Measurements from ENCODE around the gene CCDC85C. TPM values are rescaled to one million over a fixed set of nuclear protein-coding genes. Genes with fewer than 3 reads are reported as not detected.

The CCDC85C gene
- total and polyA plus RNA-seq, 2 of the 8 experiments (the other 6 are each of a cell fraction or from before 2014, with no cell fraction given), result 16.8 to 35.8 TPM

- peaks cover 11 to 51% (median 37%) of the 10 kb centered on the region in 4 experiments for H3K4me1 ChIP-seq (replicated peaks in 1 of 4; ENCODE audit: control insufficient read depth in 3 of 4, insufficient read depth in 4 of 4, low read length in 3 of 4)
- H2BK120ac ChIP-seq (replicated peaks; ENCODE audit: low read depth, low read length), result no peak overlapping the region
- peaks cover 0 to 3% of the 10 kb centered on the region in 2 experiments; a peak in 1 of 4 replicates for H3K79me2 ChIP-seq (ENCODE audit: control insufficient read depth in 1 of 2, insufficient read depth in 2 of 2, low read length in 2 of 2)
- no peaks in the 10 kb centered on the region for H3K9me3 ChIP-seq (ENCODE audit: insufficient read depth in 2 of 2, low read depth in 1 of 2, low read length in 1 of 2)
- H2AK5ac ChIP-seq (ENCODE audit: low read depth, low read length), result peak overlapping the region; percentile 48; the same call in 1 of the 2 replicates
- ChIA-PET POLR2A (ENCODE audit: partially characterized antibody) (interaction anchor here (0.7 to 1.4 kb wide), 5 partner anchors 9 to 79 kb away, joined by 3 to 5 read pairs (median 3); partner anchors contain the start of genes CCDC85C, CCNK and SETD3), CTCF (ENCODE audit: partially characterized antibody) (interaction anchor here (0.7 to 6.5 kb wide), 29 partner anchors 12 to 163 kb away, joined by 3 to 40 read pairs (median 4); partner anchors contain the start of genes CCNK and SETD3)
- no peak overlapping the region for H3K56ac ChIP-seq (replicated peaks; ENCODE audit: insufficient read length, low read depth, low read length)
- no peak overlapping the region for H2AFZ ChIP-seq (ENCODE audit: low read length)
- H3K4ac ChIP-seq (replicated peaks; ENCODE audit: insufficient read length, low read depth, low read length), result no peak overlapping the region
- 65% methylated on average over 17 of the region's 17 CpGs; no CpG with 5 or more reads in 1 of the 2 experiments for WGBS, 2 experiments (ENCODE audit: extremely low coverage in 1 of 2, insufficient coverage in 1 of 2, insufficient read length in 1 of 2, insufficient replicate concordance in 2 of 2, low coverage in 1 of 2, low lambda C conversion rate in 2 of 2, missing lambda C conversion rate in 1 of 2)
- H2BK15ac ChIP-seq (ENCODE audit: low read length), result no peak overlapping the region
- no peak overlapping the region for H4K8ac ChIP-seq (ENCODE audit: extremely low read depth, insufficient read depth, low read length)
- peak overlapping the region; percentile 30 to 31; a peak in 1 of 4 replicates for H3K4me2 ChIP-seq (ENCODE audit: insufficient read depth in 1 of 2, low read depth in 2 of 2, low read length in 2 of 2)
- H4K91ac ChIP-seq (replicated peaks; ENCODE audit: insufficient read length, low read length), result no peak overlapping the region
- H3K18ac ChIP-seq (ENCODE audit: extremely low read depth, low read length), result peak overlapping the region; percentile 19; the same call in 1 of the 2 replicates
- H2BK20ac ChIP-seq (ENCODE audit: low read length), result 0 out of 2 replicates have a peak overlapping the region, but pooled peaks have one; percentile 48
- H2BK5ac ChIP-seq (ENCODE audit: low read depth, low read length), result no peak overlapping the region
- H3K4me3 ChIP-seq (ENCODE audit: extremely low read depth in 1 of 4, insufficient read depth in 2 of 4, low read depth in 3 of 4, low read length in 4 of 4), result no peak overlapping the region
- TF ChIP-seq FOSL1 (IDR thresholded peaks at IDR 0.05; ENCODE audit: insufficient read depth, low read depth, low read length), result no peak
- TF ChIP-seq CTCF (IDR thresholded peaks at IDR 0.05; ENCODE audit: control extremely low read depth in 1 of 3, insufficient read depth in 1 of 3, low read depth in 1 of 3, low read length in 3 of 3), result peak in 2 of 3 experiments; percentile 15 to 51; a peak in 2 of 4 replicates
- peak; percentile 38 to 54 for TF ChIP-seq RAD21 (IDR thresholded peaks at IDR 0.05 in 1 of 2, conservative IDR thresholded peaks at IDR 0.05 in 1 of 2; ENCODE audit: low read depth in 2 of 2, low read length in 2 of 2)
- H3K36me3 ChIP-seq (ENCODE audit: control insufficient read depth in 2 of 4, insufficient read depth in 4 of 4, low read length in 3 of 4), result no peaks in the 10 kb centered on the region
- peaks cover 16% of the 10 kb centered on the region for H3K79me1 ChIP-seq (ENCODE audit: low read depth, low read length)
- FAIRE-seq (no peak), DNase-seq (ENCODE audit: low read depth in 1 of 2, low spot score in 2 of 2) (no peak)
- no peak overlapping the region for H3K23ac ChIP-seq (ENCODE audit: insufficient read length)
- H3K9ac ChIP-seq (replicated peaks in 1 of 4; ENCODE audit: extremely low read depth in 1 of 4, low read depth in 3 of 4, low read length in 3 of 4), result no peak overlapping the region
- H3K23me2 ChIP-seq (ENCODE audit: low read depth, low read length), result 0 out of 2 replicates have a peak, but pooled peaks cover 2% of the 10 kb centered on the region
- H4K20me1 ChIP-seq (replicated peaks in 1 of 2; ENCODE audit: control insufficient read depth in 1 of 2, insufficient read depth in 2 of 2, low read length in 2 of 2), result no peaks in the 10 kb centered on the region
- no peak overlapping the region for H4K5ac ChIP-seq (ENCODE audit: insufficient read length, low read depth, low read length)
- no peak overlapping the region for H3K14ac ChIP-seq (ENCODE audit: insufficient read length)
- no peak overlapping the region; the same call in 1 of the 2 replicates for H2BK12ac ChIP-seq (ENCODE audit: low read depth, low read length)
- no peak overlapping the region for H3K27ac ChIP-seq (ENCODE audit: low read depth, low read length)
- H3K27me3 ChIP-seq (replicated peaks in 1 of 4; ENCODE audit: control insufficient read depth in 3 of 4, extremely low read depth in 1 of 4, insufficient read depth in 3 of 4, low read length in 3 of 4), result no peaks in the 10 kb centered on the region
These were observed 79.0 kb downstream of the CCDC85C start for GRCh38 chr14:99524804-99525698.

All from H1 (cell line).